WI38 (cell line): ENCODE measurements around the gene ERBB4.

Source experiments
- H3K4me3 ChIP-seq: 2 replicates; pipeline ENCODE4 v1.5.1; 2011; ENCODE audit warnings: low read depth, mild to moderate bottlenecking, control low read depth, low read length
- CTCF ChIP-seq: IDR thresholded peaks from 2 replicates; pipeline ENCODE4 v1.5.1; 2012; ENCODE audit warnings: low read depth, mild to moderate bottlenecking, control low read depth, low read length

Gene ERBB4

GRCh38 chr2:212226114-212226513 is 312.5 kb downstream of the ERBB4 start:
- TF ChIP-seq CTCF, result no peak
- H3K4me3 ChIP-seq, result no peak overlapping the region

- no peak for TF ChIP-seq CTCF
- H3K4me3 ChIP-seq, result no peak overlapping the region
Measured at GRCh38 chr2:212223696-212224095, 314.9 kb downstream of the ERBB4 start.

- no peak for TF ChIP-seq CTCF
- H3K4me3 ChIP-seq, result no peak overlapping the region
Measured at GRCh38 chr2:212213191-212213590, 325.4 kb downstream of the ERBB4 start.

- no peak for TF ChIP-seq CTCF
Measured at GRCh38 chr2:212208467-212208866, 330.1 kb downstream of the ERBB4 start.

GRCh38 chr2:212197776-212198175 is 340.8 kb downstream of the ERBB4 start:
- no peak overlapping the region for H3K4me3 ChIP-seq
- no peak for TF ChIP-seq CTCF

More at GRCh38 chr2:212208467-212208866, 330.1 kb downstream of the ERBB4 start:
- no peak overlapping the region for H3K4me3 ChIP-seq

GRCh38 chr2:212195626-212196025 is 343.0 kb downstream of the ERBB4 start:
- no peak for TF ChIP-seq CTCF

GRCh38 chr2:212194396-212194795 is 344.2 kb downstream of the ERBB4 start:
- no peak overlapping the region for H3K4me3 ChIP-seq
- no peak for TF ChIP-seq CTCF

More at GRCh38 chr2:212195626-212196025, 343.0 kb downstream of the ERBB4 start:
- no peak overlapping the region for H3K4me3 ChIP-seq
